Measurements from ENCODE around the gene SLC22A16.

DNA sequence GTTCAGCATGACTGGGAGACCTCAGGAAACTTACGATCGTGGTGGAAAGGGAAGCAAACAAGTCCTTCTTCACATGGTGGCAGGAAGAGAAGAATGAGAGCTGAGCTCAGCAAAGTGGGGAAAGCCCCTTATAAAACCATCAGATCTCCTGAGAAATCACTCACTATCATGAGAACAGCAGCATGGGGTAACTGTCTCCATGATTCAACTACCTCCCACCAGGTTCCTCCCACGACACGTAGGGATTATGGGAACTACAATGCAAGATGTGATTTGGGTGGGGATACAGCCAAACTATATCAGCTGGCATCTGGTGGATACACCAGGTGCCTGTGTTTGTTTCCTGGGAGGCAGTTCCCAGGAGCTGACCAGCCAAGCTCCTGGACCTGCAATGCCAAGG, 65.9 kb downstream of the SLC22A16 start:
- TF ChIP-seq RAD21 (IDR thresholded peaks at IDR 0.05 in 1 of 2, conservative IDR thresholded peaks at IDR 0.05 in 1 of 2; ENCODE audit: low read depth in 2 of 2, low read length in 2 of 2) (no peak), CHD1 (IDR thresholded peaks at IDR 0.05; ENCODE audit: low read depth, low read length) (no peak), CTCF (IDR thresholded peaks at IDR 0.05; ENCODE audit: control extremely low read depth in 1 of 3, insufficient read depth in 1 of 3, low read depth in 1 of 3, low read length in 3 of 3) (no peak), EP300 (IDR thresholded peaks at IDR 0.05; ENCODE audit: borderline replicate concordance in 1 of 2, low read depth in 2 of 2, low read length in 2 of 2) (no peak), POLR2AphosphoS5 (IDR thresholded peaks at IDR 0.05; ENCODE audit: low read depth, low read length) (no peak), POLR2A (IDR thresholded peaks at IDR 0.05; ENCODE audit: control extremely low read depth in 1 of 2, low read depth in 2 of 2, low read length in 2 of 2) (no peak)
